Prostate gland (tissue), 2 donors: ENCODE measurements around the gene SH3BGR.

Experiments used
- POLR2AphosphoS5 ChIP-seq: sonication (generic); formaldehyde crosslinking; IDR thresholded peaks from one replicate; pipeline ENCODE4 v1.6.1; 2017; ENCODE audit warnings: antibody characterized with exemption
- TF ChIP-seq, protein P1 (sequence below), 4 experiments: fragments of 200-600 bp in 2 of 4; fragments of 450-650 bp in 2 of 4; sonication (generic) in 2 of 4; IDR thresholded peaks; 1 replicate in 3 of 4; 2 replicates in 1 of 4; pipeline ENCODE4 v1.5.1; 2016 to 2019; ENCODE audit warnings: antibody characterized with exemption in 4 of 4, mild to moderate bottlenecking in 2 of 4, moderate library complexity in 2 of 4

GRCh38 chr21:39483917-39484316 lies 32.1 kb downstream of the SH3BGR start:
- TF ChIP-seq POLR2AphosphoS5 = no peak
- TF ChIP-seq, protein P1, sequence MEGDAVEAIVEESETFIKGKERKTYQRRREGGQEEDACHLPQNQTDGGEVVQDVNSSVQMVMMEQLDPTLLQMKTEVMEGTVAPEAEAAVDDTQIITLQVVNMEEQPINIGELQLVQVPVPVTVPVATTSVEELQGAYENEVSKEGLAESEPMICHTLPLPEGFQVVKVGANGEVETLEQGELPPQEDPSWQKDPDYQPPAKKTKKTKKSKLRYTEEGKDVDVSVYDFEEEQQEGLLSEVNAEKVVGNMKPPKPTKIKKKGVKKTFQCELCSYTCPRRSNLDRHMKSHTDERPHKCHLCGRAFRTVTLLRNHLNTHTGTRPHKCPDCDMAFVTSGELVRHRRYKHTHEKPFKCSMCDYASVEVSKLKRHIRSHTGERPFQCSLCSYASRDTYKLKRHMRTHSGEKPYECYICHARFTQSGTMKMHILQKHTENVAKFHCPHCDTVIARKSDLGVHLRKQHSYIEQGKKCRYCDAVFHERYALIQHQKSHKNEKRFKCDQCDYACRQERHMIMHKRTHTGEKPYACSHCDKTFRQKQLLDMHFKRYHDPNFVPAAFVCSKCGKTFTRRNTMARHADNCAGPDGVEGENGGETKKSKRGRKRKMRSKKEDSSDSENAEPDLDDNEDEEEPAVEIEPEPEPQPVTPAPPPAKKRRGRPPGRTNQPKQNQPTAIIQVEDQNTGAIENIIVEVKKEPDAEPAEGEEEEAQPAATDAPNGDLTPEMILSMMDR (IDR thresholded peaks at IDR 0.05) = no peak
